Testis (tissue), 3 donors: ENCODE data around the gene TMEM50A. TPM values are rescaled to one million over a fixed set of nuclear protein-coding genes. Genes with fewer than 3 reads are reported as not detected.
A peak's percentile ranks its signal among the peaks of the same experiment; 100 is the strongest.
"Not testable (repeated sequence)": the region's sequence is repeated elsewhere in the genome, so short reads cannot be mapped to it uniquely, and the experiment has no call there.

Source experiments
- DNase-seq: peaks from one replicate; pipeline ENCODE4 v3.0.0-alpha.2; 2019
- H3K27ac ChIP-seq, 2 donors: fragments of 200-600 bp; sonication (generic); one replicate each; pipeline ENCODE4 v1.5.1; 2019
- H3K27me3 ChIP-seq: fragments of 200-600 bp; sonication (generic); one replicate; pipeline ENCODE4 v1.5.1; 2019
- H3K36me3 ChIP-seq: fragments of 200-600 bp; sonication (generic); one replicate; pipeline ENCODE4 v1.5.1; 2017; ENCODE audit warnings: low read depth; ENCODE audit errors: missing control alignments
- H3K4me1 ChIP-seq: fragments of 200-600 bp; sonication (generic); one replicate; pipeline ENCODE4 v1.5.1; 2019
- H3K4me3 ChIP-seq, 2 donors: fragments of 200-600 bp; sonication (generic); one replicate each; pipeline ENCODE4 v1.5.1; 2017 to 2019
- H3K9me3 ChIP-seq: fragments of 200-600 bp; sonication (generic); one replicate; pipeline ENCODE4 v1.5.1; 2017
- WGBS, 2 donors: methylation state at CpG; one replicate each; pipeline ENCODE4 v1.1.5; 2018; 5-methylcytosine and 5-hydroxymethylcytosine counted together
- intact Hi-C: fragments of 100-400 bp; cut with DNase I; formaldehyde crosslinking; loops from one replicate; pipeline ENCODE4 v1.15.1; 2023; ENCODE audit warnings: low total_unique reads
- polyA plus RNA-seq: library from polyadenylated mRNA; stranded (reverse); fragments of 350-450 nt; fragmentation: Illumina TruSeq; extraction: RNeasy Lipid Tissue Mini Kit (QIAGEN cat#74804); gene quantifications from one replicate; pipeline ENCODE4 v1.2.3, GENCODE V29; 2014; ENCODE audit warnings: low read depth, low replicate concordance; ENCODE audit not compliant: insufficient read depth
- total RNA-seq, 2 donors: library from RNA; depleted of rRNA; stranded (reverse); fragments of >200 nt; gene quantifications; one replicate each; pipeline ENCODE4 v1.2.3, GENCODE V29; 2016

TMEM50A gene
- total and polyA plus RNA-seq, 3 donors from 2014 or later = 52.6 to 58.0 (median 57.2) TPM

GRCh38 chr1:25309085-25309484 is 29.0 kb upstream of the TMEM50A start:
- H3K4me3 ChIP-seq, H3K27me3 ChIP-seq, H3K36me3 ChIP-seq, intact Hi-C loops, DNase-seq, H3K27ac ChIP-seq, H3K9me3 ChIP-seq, H3K4me1 ChIP-seq: not testable (repeated sequence)
- WGBS, 2 donors = 67 to 71% methylated on average over 1 of the region's 1 CpG

GRCh38 chr1:25309486-25309885 is 28.6 kb upstream of the TMEM50A start:
- H3K9me3 ChIP-seq, intact Hi-C loops, DNase-seq, H3K4me3 ChIP-seq, H3K27ac ChIP-seq, H3K36me3 ChIP-seq, H3K27me3 ChIP-seq, H3K4me1 ChIP-seq: not testable (repeated sequence)
- 86 to 94% methylated on average over 1 of the region's 1 CpG for WGBS, 2 donors

- H3K27ac ChIP-seq, H3K27me3 ChIP-seq, H3K4me1 ChIP-seq, H3K4me3 ChIP-seq, H3K9me3 ChIP-seq, H3K36me3 ChIP-seq, intact Hi-C loops, DNase-seq: not testable (repeated sequence)
These were observed 25.2 kb upstream of the TMEM50A start for GRCh38 chr1:25312806-25313470.

- H3K27ac ChIP-seq, DNase-seq, intact Hi-C loops: not testable (repeated sequence)
These were observed 17.7 kb upstream of the TMEM50A start for GRCh38 chr1:25320314-25320938.

GRCh38 chr1:25322127-25322526 is 16.0 kb upstream of the TMEM50A start:
- H3K27ac ChIP-seq, DNase-seq, H3K4me3 ChIP-seq, intact Hi-C loops, H3K9me3 ChIP-seq, H3K36me3 ChIP-seq, H3K27me3 ChIP-seq, H3K4me1 ChIP-seq: not testable (repeated sequence)
- WGBS, 2 donors = 92 to 98% methylated on average over 8 to 9 of the region's 9 CpGs

More at GRCh38 chr1:25320314-25320938, 17.7 kb upstream of the TMEM50A start:
- 89 to 93% methylated on average over 9 of the region's 9 CpGs for WGBS, 2 donors
- H3K9me3 ChIP-seq, H3K27me3 ChIP-seq, H3K36me3 ChIP-seq, H3K4me1 ChIP-seq, H3K4me3 ChIP-seq: not testable (repeated sequence)

- DNase-seq, H3K9me3 ChIP-seq, H3K36me3 ChIP-seq, H3K4me3 ChIP-seq, H3K4me1 ChIP-seq, H3K27ac ChIP-seq, H3K27me3 ChIP-seq, intact Hi-C loops: not testable (repeated sequence)
- WGBS, 2 donors = 97% methylated on average over 3 of the region's 3 CpGs; no CpG with 5 or more reads in 1 of the 2 donors
These were observed 13.7 kb upstream of the TMEM50A start for GRCh38 chr1:25324407-25324806.

GRCh38 chr1:25327864-25328790 is 10.0 kb upstream of the TMEM50A start:
- H3K27me3 ChIP-seq, H3K4me3 ChIP-seq, H3K27ac ChIP-seq, H3K36me3 ChIP-seq, H3K9me3 ChIP-seq, H3K4me1 ChIP-seq, DNase-seq, intact Hi-C loops: not testable (repeated sequence)
- no CpG with 5 or more reads among the region's 17 CpGs for WGBS, 2 donors

DNA sequence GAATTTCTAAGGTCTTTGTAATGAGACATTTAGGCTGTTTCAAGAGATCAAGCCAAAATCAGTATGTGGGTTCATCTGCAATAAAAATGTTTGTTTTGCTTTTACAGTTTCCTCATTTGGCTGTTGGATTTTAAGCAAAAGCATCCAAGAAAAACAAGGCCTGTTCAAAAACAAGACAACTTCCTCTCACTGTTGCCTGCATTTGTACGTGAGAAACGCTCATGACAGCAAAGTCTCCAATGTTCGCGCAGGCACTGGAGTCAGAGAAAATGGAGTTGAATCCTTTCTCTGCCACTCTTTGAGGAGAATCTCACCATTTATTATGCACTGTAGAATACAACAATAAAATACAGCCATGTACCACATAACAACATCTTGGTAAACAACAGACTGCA is 9.3 kb upstream of the TMEM50A start:
- H3K4me1 ChIP-seq, intact Hi-C loops, H3K36me3 ChIP-seq, H3K4me3 ChIP-seq, H3K9me3 ChIP-seq, H3K27me3 ChIP-seq, H3K27ac ChIP-seq, DNase-seq: not testable (repeated sequence)
- 37 to 46% methylated on average over 4 of the region's 4 CpGs for WGBS, 2 donors

GRCh38 chr1:25329336-25329735 is 8.8 kb upstream of the TMEM50A start:
- 86 to 92% methylated on average over 5 of the region's 5 CpGs for WGBS, 2 donors
- DNase-seq, H3K9me3 ChIP-seq, H3K4me3 ChIP-seq, H3K27me3 ChIP-seq, H3K36me3 ChIP-seq, H3K4me1 ChIP-seq, intact Hi-C loops, H3K27ac ChIP-seq: not testable (repeated sequence)

GRCh38 chr1:25329950-25330349 is 8.2 kb upstream of the TMEM50A start:
- WGBS, 2 donors = 73 to 74% methylated on average over 3 to 5 of the region's 5 CpGs
- H3K4me1 ChIP-seq, H3K27ac ChIP-seq: not testable (repeated sequence)

DNA sequence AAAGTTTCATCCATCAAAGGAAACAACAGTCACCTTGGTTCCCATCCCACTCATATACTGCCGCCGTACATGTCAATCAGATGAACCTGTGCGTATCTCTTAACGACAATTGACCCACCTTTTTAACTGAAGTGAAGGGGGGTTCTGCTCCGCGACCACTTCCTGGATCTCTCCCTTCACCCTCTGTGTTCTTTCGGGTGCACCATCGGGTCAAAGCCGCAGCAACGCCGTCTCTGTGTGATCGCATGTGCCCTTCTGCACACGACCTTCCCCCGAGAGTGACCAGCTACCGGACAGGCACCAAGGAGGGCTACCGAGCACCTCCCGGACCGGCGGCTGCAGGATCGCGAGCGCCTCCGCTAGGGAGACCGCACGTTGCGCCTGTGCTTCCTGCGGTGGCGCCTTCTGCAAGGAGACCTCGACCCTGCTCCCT is 1.2 kb upstream of the TMEM50A start:
- peak overlapping the region; percentile 55 to 98 for H3K4me3 ChIP-seq
- H3K4me1 ChIP-seq, H3K27me3 ChIP-seq, H3K9me3 ChIP-seq, intact Hi-C loops, H3K27ac ChIP-seq, H3K36me3 ChIP-seq: not testable (repeated sequence)
- WGBS, 2 donors = 0 to 1% methylated on average over 6 to 15 of the region's 29 CpGs
- DNase-seq = peak; percentile 49

More at GRCh38 chr1:25329950-25330349, 8.2 kb upstream of the TMEM50A start:
- DNase-seq, intact Hi-C loops, H3K9me3 ChIP-seq, H3K27me3 ChIP-seq, H3K36me3 ChIP-seq, H3K4me3 ChIP-seq: not testable (repeated sequence)
